ENCODE results near the gene VPREB1.
"Not testable (repeated sequence)": the region's sequence is repeated elsewhere in the genome, so short reads cannot be mapped to it uniquely, and the experiment has no call there.

DNA sequence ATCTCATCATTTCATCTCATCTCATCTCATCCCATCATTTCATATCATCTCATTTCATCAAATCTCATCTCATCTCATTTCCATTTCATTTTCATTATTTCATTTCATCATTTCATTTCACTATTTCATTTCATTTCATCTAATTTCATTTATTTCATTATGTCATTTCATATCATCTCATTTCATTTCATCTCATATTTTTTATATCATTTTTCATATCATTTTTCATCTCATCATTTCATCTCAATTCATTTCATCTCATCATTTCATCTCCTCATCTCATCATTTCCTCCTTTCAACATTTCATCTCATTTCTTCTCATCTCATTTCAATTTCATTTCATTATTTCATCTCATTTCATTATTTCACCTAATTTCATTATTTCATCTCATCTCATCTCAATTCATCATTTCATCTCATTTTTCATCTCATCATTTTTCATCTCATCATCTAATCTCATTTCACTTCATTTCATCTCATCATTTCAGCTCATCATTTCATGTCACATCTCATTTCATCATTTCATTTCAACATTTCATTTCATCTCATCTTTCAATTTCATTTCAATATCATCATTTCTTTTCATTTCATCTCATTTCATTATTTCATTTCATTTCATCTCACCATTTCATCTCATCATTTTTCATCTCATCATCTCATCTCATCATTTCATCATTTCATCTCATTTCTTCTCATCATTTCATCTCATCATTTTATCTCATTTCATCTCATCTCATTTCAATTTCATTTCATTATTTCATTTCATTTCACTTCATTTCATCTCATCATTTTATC lies 40.6 kb downstream of the VPREB1 start:
- TF ChIP-seq, protein P1, sequence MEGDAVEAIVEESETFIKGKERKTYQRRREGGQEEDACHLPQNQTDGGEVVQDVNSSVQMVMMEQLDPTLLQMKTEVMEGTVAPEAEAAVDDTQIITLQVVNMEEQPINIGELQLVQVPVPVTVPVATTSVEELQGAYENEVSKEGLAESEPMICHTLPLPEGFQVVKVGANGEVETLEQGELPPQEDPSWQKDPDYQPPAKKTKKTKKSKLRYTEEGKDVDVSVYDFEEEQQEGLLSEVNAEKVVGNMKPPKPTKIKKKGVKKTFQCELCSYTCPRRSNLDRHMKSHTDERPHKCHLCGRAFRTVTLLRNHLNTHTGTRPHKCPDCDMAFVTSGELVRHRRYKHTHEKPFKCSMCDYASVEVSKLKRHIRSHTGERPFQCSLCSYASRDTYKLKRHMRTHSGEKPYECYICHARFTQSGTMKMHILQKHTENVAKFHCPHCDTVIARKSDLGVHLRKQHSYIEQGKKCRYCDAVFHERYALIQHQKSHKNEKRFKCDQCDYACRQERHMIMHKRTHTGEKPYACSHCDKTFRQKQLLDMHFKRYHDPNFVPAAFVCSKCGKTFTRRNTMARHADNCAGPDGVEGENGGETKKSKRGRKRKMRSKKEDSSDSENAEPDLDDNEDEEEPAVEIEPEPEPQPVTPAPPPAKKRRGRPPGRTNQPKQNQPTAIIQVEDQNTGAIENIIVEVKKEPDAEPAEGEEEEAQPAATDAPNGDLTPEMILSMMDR (conservative IDR thresholded peaks at IDR 0.05; ENCODE audit: low read depth, low read length): not testable (repeated sequence)
- TF ChIP-seq POLR2A (IDR thresholded peaks at IDR 0.05; ENCODE audit: low read depth, low read length): not testable (repeated sequence)
